ENCODE measurements around the gene ARHGAP26. TPM values are rescaled to one million over a fixed set of nuclear protein-coding genes. Genes with fewer than 3 reads are reported as not detected.

The ARHGAP26 gene
- total and polyA plus RNA-seq, 4 donors, result 1.8 to 16.7 (median 4.1) TPM

GRCh38 chr5:143003328-143003636 lies 233.1 kb downstream of the ARHGAP26 start:
- WGBS, result 90% methylated on average over 3 of the region's 3 CpGs
- peak overlapping the region in 1 of 2 donors; percentile 18 for H3K9ac ChIP-seq (ENCODE audit: low read depth in 1 of 2, low read length in 2 of 2)
- no peak overlapping the region for H3K4me3 ChIP-seq (ENCODE audit: low read depth in 1 of 3, low read length in 3 of 3)
- no peak for TF ChIP-seq HNF4G (IDR thresholded peaks at IDR 0.05)
- TF ChIP-seq CTCF (IDR thresholded peaks at IDR 0.05; ENCODE audit: low read depth, low read length, missing input control), result no peak
- TF ChIP-seq FOXA1 (IDR thresholded peaks at IDR 0.05), result no peak
- no peak for TF ChIP-seq TAF1 (conservative IDR thresholded peaks at IDR 0.05)
- no peak for TF ChIP-seq RAD21 (IDR thresholded peaks at IDR 0.05)
- no peak for TF ChIP-seq ZBTB33 (IDR thresholded peaks at IDR 0.05)
- TF ChIP-seq RXRA (IDR thresholded peaks at IDR 0.05), result no peak
- no peak for TF ChIP-seq NR2F2 (IDR thresholded peaks at IDR 0.05)
- TF ChIP-seq FOXA2 (IDR thresholded peaks at IDR 0.05), result no peak
- TF ChIP-seq REST (IDR thresholded peaks at IDR 0.05), result no peak
- TF ChIP-seq SP1 (IDR thresholded peaks at IDR 0.05), result no peak
- TF ChIP-seq YY1 (IDR thresholded peaks at IDR 0.05), result no peak
- TF ChIP-seq GABPA (IDR thresholded peaks at IDR 0.05 in 1 of 2, conservative IDR thresholded peaks at IDR 0.05 in 1 of 2), result no peak
- TF ChIP-seq HNF4A (conservative IDR thresholded peaks at IDR 0.05), result no peak
- no peak for TF ChIP-seq JUND (IDR thresholded peaks at IDR 0.05)
- no peak for TF ChIP-seq MAX (IDR thresholded peaks at IDR 0.05)
- no peak for TF ChIP-seq ATF3 (IDR thresholded peaks at IDR 0.05)
- H3K4me1 ChIP-seq (ENCODE audit: control insufficient read depth in 4 of 4, insufficient read depth in 4 of 4, low read length in 3 of 4), result peaks cover 0 to 12% (median 4%) of the 10 kb centered on the region in 4 donors
- peak overlapping the region; percentile 57 to 68 for H3K27ac ChIP-seq (ENCODE audit: low read depth in 1 of 2, low read length in 2 of 2)
- no peaks in the 10 kb centered on the region for H3K36me3 ChIP-seq (ENCODE audit: control insufficient read depth in 4 of 4, insufficient read depth in 3 of 4, low read depth in 1 of 4, low read length in 3 of 4)
- DNase-seq (ENCODE audit: low spot score), result no peak
- no peaks in the 10 kb centered on the region for H3K9me3 ChIP-seq (ENCODE audit: control insufficient read depth in 4 of 4, low read length in 3 of 4)
- H3K27me3 ChIP-seq (ENCODE audit: control insufficient read depth in 4 of 4, insufficient read depth in 4 of 4, low read length in 3 of 4), result no peaks in the 10 kb centered on the region

All from liver (tissue), 9 donors.